RWPE2 (cell line): ENCODE data around the gene DCBLD1.
"Not testable (repeated sequence)": the region's sequence is repeated elsewhere in the genome, so short reads cannot be mapped to it uniquely, and the experiment has no call there.

Experiments used
- ATAC-seq: fragments of 200-7000 bp; cut with Tn5 transposase; 3 replicates; pipeline ENCODE4 v1.9.1; 2021; ENCODE audit warnings: low read depth
- DNase-seq: peaks from one replicate; pipeline ENCODE4 v3.0.0-alpha.2; 2020; ENCODE audit warnings: low spot score
- H3K27ac ChIP-seq: fragments of 450-650 bp; 2 replicates; pipeline ENCODE4 v1.5.1; 2017; ENCODE audit warnings: mild to moderate bottlenecking; ENCODE audit not compliant: poor library complexity, severe bottlenecking
- H3K27me3 ChIP-seq: fragments of 250-450 bp; sonication (Bioruptor Pico); 2 replicates; pipeline ENCODE4 v1.5.1; 2021; ENCODE audit warnings: mild to moderate bottlenecking, moderate library complexity; ENCODE audit not compliant: insufficient read depth, poor library complexity, severe bottlenecking
- H3K36me3 ChIP-seq: fragments of 250-450 bp; sonication (Bioruptor Pico); 2 replicates; pipeline ENCODE4 v1.5.1; 2020; ENCODE audit warnings: low read depth, mild to moderate bottlenecking, moderate library complexity
- H3K4me1 ChIP-seq: fragments of 250-450 bp; sonication (Bioruptor Pico); 2 replicates; pipeline ENCODE4 v1.5.1; 2021; ENCODE audit warnings: mild to moderate bottlenecking, moderate library complexity; ENCODE audit not compliant: insufficient read depth, poor library complexity, severe bottlenecking
- H3K4me3 ChIP-seq: fragments of 250-450 bp; sonication (Bioruptor Pico); 2 replicates; pipeline ENCODE4 v1.5.1; 2021; ENCODE audit warnings: mild to moderate bottlenecking, moderate library complexity; ENCODE audit not compliant: severe bottlenecking
- H3K9me3 ChIP-seq: fragments of 250-450 bp; sonication (Bioruptor Pico); 2 replicates; pipeline ENCODE4 v1.5.1; 2021; ENCODE audit warnings: mild to moderate bottlenecking, moderate library complexity; ENCODE audit not compliant: severe bottlenecking
- TF ChIP-seq, protein P1 (sequence below): fragments of 450-650 bp; IDR thresholded peaks from one replicate; pipeline ENCODE4 v1.5.1; 2017; ENCODE audit warnings: mild to moderate bottlenecking, moderate library complexity; ENCODE audit not compliant: poor library complexity, severe bottlenecking

Gene DCBLD1

GRCh38 chr6:117482240-117483003 lies at the start of gene DCBLD1:
Gene DCBLD1, plus strand, starts transcription at chr6:117482674. Its CDS starts 108 bp downstream, at chr6:117482782.
- ATAC-seq: peak; percentile 74
- peak; percentile 81 for DNase-seq
- H3K27ac ChIP-seq: peak within 1 kb of the TSS; percentile 95

DNA sequence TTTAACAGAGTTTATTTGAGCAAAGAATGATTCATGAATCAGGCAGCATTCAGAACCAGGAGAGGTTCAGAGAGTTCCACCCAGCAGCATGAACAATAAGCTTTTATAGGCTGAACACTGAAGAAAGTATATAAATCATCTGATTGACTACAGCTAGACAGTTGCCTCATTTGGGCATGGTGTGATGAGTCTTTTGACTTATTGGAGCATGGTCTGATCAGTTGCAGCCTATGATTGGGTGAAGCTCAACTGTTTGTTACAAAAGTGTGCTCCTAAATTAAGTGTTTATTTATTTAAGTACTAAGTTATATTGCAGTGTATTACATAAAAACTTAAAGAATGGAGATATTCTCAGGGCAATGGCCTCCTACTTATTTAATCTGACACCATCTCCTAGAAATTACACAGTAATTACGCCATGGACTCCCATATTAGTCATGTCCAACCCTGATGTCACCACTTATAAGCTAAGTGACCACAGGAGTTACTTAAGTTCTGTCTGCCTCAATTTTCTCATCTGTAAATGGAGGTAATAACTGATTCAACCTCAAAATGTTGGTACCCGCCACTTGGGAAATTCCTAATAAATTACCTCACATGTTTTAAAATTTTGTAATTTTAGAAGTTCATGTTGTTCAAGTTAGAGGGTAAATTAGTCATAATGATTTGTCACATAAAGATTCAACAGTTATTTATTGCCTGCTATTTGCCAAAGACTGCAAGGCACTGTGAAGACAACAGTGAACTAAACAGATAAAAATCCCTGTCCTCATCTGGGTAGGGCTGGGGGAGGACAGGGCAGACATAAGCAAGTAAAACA lies 41.6 kb upstream of the DCBLD1 start:
- ATAC-seq (peak; percentile 79), DNase-seq (peak; percentile 71)
- TF ChIP-seq, protein P1, sequence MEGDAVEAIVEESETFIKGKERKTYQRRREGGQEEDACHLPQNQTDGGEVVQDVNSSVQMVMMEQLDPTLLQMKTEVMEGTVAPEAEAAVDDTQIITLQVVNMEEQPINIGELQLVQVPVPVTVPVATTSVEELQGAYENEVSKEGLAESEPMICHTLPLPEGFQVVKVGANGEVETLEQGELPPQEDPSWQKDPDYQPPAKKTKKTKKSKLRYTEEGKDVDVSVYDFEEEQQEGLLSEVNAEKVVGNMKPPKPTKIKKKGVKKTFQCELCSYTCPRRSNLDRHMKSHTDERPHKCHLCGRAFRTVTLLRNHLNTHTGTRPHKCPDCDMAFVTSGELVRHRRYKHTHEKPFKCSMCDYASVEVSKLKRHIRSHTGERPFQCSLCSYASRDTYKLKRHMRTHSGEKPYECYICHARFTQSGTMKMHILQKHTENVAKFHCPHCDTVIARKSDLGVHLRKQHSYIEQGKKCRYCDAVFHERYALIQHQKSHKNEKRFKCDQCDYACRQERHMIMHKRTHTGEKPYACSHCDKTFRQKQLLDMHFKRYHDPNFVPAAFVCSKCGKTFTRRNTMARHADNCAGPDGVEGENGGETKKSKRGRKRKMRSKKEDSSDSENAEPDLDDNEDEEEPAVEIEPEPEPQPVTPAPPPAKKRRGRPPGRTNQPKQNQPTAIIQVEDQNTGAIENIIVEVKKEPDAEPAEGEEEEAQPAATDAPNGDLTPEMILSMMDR: no peak
- peak overlapping the region; percentile 100 for H3K27ac ChIP-seq
- peaks cover 50% of the 10 kb centered on the region for H3K4me1 ChIP-seq
- H3K27me3 ChIP-seq: no peaks in the 10 kb centered on the region
- peaks cover 12% of the 10 kb centered on the region for H3K9me3 ChIP-seq
- H3K4me3 ChIP-seq: no peak overlapping the region
- H3K36me3 ChIP-seq: peaks cover 10% of the 10 kb centered on the region

More at GRCh38 chr6:117482240-117483003, at the start of gene DCBLD1:
- Histone ChIP-seq H3K9me3 (no peaks in the 10 kb centered on the region), H3K4me3 (peak within 1 kb of the TSS; percentile 59), H3K27me3 (no peaks in the 10 kb centered on the region), H3K4me1 (peaks cover 16% of the 10 kb centered on the region), H3K36me3 (peaks cover 37% of the 10 kb centered on the region)
- TF ChIP-seq, protein P1: peak; percentile 11

GRCh38 chr6:117441824-117442264 lies 40.6 kb upstream of the DCBLD1 start:
- no peak overlapping the region for H3K4me3 ChIP-seq
- peak overlapping the region; percentile 100 for H3K27ac ChIP-seq
- TF ChIP-seq, protein P1: no peak
- H3K4me1 ChIP-seq: peaks cover 50% of the 10 kb centered on the region
- DNase-seq (no peak), ATAC-seq (peak; percentile 66)
- H3K36me3 ChIP-seq: peaks cover 10% of the 10 kb centered on the region
- H3K27me3 ChIP-seq: no peaks in the 10 kb centered on the region
- peaks cover 12% of the 10 kb centered on the region for H3K9me3 ChIP-seq

DNA sequence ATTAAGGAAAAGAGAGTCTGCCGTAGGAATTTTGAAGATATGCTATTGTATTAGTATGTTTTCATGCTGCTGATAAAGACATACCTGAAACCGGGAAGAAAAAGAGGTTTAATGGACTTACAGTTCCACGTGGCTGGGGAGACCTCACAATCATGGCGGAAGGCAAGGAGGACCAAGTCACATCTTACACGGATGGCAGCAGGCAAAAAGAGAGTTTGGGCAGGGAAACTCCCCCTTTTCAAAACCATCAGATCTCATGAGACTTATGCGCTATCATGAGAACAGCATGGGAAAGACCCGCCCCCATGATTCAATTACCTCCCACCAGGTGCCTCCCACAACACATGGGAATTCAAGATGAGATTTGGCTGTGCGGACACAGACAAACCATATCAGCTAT lies 40.2 kb upstream of the DCBLD1 start:
- not testable (repeated sequence) for ATAC-seq, DNase-seq, H3K27me3 ChIP-seq, H3K4me3 ChIP-seq
- peaks cover 10% of the 10 kb centered on the region for H3K36me3 ChIP-seq
- H3K4me1 ChIP-seq: peaks cover 50% of the 10 kb centered on the region
- peak overlapping the region; percentile 100 for H3K27ac ChIP-seq
- peaks cover 12% of the 10 kb centered on the region for H3K9me3 ChIP-seq

GRCh38 chr6:117444600-117444999 lies 37.9 kb upstream of the DCBLD1 start:
- H3K36me3 ChIP-seq: peaks cover 8% of the 10 kb centered on the region
- ATAC-seq: peak; percentile 15; the same call in 1 of the 3 replicates
- peak overlapping the region; percentile 100 for H3K27ac ChIP-seq
- no peak overlapping the region for H3K4me3 ChIP-seq
- DNase-seq: no peak
- TF ChIP-seq, protein P1: no peak
- H3K4me1 ChIP-seq: peaks cover 68% of the 10 kb centered on the region
- H3K27me3 ChIP-seq: no peaks in the 10 kb centered on the region
- H3K9me3 ChIP-seq: peaks cover 7% of the 10 kb centered on the region
